HG03378 (cell line): ENCODE measurements around the gene AIFM2.

Experiments
- ATAC-seq: cut with Tn5 transposase; IDR thresholded peaks from one replicate; pipeline ENCODE4 v1.9.1; 2021; ENCODE audit warnings: mild to moderate bottlenecking, moderate library complexity; ENCODE audit not compliant: unreplicated experiment

The AIFM2 gene

DNA sequence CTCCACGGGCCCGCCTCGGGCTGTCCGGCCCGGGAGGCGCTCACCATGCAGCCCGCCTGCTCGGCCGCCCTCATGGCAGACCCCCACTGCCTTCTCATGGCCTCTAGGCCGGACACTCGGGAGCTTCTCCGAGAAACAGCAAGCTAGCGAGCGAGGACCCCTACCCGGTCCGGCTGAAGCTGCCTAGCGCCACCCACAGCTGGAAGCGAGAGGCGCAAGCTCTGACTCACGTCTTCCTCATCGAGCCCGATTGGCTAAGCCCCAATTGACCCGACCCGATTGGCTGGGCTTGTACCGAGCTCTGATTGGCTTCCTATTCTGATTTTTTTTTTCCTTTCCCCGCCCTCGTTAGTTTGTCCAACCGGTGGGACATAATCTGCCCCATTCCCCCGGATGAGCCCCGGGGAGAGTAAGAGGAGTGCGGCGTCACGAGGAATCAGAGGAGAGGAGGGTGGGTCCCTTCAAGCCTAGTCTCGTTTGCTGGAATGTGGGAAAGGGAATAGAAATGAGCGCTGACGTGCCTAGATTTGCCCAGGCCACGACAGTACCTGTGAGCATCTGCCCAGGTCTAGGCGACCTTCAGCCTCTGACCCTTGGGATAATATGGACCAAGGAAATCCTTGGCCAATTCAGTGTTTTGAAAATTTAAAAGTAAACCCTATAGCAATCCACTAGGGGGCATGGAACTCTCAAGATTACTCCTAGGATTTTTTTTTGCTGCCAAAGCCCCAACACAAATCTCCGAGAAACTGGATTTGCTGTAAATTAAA is 14.0 kb upstream of the AIFM2 start, which contains the start of gene TYSND1:
TYSND1 (minus strand) TSS at position 212 of the 770 bp plus-strand sequence; CDS start at position 98, 114 bp downstream.
- peak; percentile 91 for ATAC-seq

DNA sequence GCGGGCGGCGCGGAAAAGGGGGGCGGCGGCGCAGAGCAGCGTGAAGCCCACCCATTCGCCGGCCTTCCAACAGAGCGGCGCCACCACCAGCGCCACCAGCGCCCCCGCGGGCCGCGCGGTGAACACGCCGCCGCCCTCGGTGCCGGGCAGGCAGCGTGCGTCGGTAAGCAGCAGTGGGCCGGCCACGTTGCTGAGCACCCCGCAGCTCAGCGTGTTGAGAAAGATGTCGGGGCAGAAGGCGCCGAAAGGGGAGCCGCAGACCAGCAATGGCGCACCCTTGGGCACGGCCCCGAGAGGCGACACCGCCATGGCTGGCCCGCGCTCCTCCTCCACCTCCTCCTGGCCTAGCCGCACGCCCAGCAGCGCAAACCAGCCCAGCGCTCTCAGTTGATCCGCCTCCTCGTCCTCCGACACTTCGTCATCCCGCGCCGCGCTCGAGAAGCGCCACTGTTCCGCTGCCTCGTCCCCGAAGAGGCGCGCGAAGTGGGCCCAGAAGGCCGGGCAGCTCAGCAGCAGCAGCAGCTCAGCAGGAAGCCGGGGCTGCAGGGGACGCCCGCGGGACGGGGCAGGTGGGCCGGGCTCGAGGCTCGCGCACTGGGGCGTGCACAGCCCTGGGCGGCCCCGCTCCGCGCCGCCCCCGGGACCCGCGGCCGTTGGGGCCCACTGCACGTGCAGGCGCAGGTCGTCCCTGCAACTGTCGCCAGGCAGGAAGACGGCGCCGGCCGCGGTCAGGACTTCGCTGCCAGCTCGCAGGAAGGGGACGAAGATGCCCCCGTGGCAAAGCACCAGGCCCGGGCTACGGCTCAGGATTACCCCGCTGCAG is 13.3 kb upstream of the AIFM2 start:
- peak; percentile 35 for ATAC-seq

DNA sequence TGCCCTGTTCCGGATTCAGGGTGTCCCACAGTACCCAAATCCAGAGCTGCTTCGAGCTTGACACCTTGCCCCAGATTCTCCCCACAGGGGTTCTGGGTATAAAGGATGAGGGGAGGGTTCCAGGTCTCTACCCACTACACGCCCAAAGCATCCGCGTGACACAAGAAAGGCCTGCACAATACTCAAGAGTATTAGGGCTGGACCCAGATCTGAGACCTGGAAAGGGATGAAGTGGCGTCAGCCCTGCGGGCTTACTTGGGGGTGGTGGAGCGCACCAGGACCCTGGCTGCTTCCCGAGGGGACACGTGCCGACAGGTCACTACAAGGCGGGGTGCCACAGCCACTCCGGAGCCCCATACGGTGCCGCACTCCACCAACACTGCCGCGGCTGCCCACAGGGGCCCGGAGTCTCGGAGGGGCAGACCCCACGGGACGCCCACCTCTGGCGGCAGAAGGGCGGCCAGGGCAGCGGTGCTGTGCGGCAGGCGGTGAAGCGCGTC is 12.6 kb upstream of the AIFM2 start:
- ATAC-seq, result no peak

DNA sequence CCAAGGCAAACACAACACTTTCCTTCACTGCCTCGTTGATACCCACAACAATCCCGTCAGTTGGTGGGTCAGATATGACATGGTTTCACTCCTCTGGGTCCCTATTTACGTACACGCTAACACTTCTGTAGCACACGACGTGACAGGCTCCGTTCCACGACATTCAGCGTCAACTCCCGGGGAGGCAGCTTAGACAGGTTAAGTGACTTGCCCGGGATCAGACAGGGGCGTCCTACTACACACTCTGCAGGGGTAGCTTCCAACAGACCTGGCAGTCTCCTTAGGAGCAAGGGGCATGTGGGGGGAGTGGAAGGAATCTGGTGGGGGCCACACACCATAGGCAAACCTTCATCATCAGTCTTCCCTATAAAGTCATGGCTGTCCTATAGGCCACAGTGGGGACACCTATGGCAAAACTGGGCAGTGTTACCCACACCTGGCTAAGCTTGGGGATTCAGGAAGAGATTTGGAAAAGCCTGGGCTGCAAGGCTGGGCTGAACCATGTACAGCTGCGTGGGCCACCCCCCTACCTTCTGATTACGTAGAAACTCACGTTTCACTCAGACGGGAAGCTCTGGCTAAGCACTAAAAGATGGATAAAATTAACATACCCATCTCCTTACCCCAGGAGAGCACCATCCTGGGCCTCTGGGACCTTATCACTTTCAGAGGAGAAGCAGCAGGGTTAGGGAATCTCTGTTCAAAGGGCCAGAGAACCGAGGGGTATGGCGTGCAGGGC is 11.9 kb upstream of the AIFM2 start:
- no peak for ATAC-seq

DNA sequence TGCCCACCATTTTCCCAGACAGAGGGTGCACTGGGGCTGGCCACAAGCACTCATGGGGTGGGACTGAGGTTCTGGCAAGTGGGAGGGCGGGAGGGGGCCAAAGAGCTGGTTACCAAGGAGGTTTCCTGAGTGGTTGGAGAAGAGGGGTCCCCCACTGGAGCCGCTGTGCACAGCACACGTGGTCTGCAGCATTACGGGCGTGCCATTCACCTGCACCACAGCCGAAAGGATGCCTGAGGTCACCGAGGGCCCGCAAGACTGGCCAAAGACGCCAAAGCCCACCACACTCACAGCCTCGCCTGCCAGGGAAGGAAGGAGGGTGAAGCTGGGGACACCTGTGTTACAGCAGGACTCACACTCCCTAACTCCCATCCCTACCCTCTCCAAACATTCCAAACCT is 9.9 kb upstream of the AIFM2 start:
- no peak for ATAC-seq

DNA sequence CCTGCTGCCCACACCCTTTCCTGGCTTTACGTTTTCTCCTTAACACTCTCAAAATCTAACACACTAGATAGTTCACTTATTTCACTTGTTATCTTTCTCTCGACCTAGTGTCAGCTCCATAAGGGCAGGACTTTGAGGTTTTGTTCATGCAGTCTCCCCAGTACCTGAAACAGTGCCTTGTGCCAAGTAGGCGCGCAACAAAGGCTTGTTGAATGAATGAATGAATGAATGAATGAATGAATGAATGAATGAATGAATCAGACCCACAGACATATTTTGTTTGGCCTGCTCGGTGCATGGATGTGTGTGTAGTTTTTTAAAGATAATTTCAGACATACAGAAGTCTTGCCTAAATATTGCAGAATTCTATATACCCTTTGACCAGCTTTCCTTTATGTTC is 7.7 kb upstream of the AIFM2 start:
- no peak for ATAC-seq

DNA sequence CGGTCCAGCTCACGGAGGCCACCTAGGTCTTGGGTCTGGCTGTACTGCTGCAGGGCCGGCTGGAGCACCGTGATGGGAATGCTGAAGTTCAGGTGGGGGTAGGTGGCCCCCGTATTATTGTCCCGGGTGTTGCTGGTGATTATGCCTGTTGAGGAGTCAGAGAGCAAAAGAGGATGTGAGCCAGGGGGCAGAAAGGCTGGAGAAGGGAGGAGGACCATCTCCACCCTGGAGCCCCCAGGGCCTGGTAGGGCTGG is 7.3 kb upstream of the AIFM2 start:
- no peak for ATAC-seq

DNA sequence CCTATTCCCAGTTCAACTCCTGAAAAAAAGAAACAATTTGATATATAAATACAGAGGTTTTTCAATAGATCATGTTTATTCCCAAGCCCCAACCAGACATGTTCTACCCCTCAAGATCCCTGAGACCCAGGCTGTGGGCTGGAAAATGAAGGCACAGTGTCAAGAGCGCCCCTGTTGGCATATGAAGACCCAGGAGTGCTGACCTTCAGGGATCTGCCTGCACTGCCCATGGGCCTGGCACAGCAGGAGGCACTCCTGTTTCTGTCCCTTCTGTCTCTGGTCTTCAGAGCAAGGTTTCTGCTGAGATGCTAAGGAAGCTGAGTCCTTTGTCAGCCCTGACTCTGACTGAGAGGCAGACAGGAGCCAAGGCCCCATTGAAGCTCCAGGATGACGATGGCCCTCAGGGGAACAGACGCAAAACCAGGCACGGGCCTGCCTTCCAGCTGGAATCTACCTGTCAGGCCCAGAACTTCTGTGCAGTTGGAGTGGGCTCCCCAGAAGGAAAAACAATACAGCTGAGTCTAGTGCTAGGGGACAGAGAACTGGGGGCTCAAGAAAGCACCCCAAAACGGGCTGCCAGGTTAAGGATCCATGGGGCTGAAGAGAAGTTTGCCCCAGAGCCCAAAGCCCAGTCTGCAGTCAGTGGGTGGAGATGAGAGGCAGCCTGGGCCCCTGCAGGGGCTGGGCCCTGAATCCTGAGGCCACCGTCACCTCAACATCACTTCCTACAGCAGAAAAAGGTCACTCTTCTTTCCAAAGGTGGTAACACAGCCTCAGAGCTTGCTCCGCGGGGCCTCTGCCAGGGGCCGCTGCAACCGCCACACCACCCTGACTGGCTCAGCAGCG is 6.7 kb upstream of the AIFM2 start:
- no peak for ATAC-seq

DNA sequence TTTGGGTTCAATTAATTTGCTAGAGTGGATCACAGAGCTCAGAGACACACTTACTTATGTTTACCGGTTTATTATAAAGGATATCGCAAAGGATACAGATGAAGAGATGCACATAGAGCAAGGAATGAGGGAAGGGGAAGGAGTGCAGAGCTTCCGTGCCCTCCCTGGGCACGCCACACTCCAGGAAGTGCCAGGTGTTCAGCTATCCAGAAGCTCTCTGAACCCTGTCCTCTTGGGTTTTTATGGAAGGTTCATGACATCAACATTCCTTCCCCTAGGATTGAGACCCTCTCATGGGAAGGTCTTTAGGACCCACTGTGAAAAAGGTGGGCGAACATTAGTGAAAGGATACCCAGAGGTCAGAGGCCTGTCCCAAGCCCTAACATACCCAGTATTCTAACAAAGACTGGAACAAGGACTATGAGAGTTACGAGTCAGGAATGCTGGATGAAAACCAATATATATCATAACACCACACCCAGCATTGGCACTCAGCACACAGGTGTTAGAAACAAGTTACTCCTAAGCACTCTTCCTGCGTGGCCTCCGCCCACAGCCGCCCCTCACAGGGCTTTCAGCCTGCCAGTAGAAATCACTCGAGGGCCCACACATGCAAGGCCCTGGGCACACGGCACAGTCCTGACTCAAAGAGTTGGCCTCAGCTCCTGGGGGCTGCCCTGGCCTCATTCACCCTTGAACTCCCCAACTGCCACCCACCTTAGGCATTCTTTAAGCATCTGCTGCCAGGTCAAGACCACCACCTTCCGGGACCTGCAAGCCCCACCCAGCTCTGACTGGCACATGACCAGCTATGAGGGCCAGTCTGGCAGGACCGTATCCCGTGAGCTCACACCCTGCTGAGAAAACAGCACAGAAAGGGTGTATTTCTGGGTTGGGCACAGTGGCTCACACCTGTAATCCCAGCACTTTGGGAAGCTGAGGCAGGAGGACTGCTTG is 5.6 kb upstream of the AIFM2 start:
- ATAC-seq, result no peak

DNA sequence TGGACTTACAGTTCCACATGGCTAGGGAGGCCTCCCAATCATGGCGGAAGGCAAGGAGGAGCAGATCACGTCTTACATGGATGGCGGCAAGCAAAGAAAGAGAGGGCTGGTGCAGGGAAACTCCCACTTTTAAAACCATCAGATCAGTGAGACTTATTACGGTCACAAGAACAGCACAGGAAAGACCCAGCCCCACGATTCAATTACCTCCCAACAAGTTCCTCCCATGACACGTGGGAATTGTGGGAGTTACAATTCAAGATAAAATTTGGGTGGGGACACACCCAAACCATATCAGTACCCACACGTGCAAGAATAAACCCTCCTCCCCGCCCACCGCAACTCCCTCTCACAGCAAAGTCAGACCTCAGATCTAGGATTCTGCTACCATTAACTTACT is 4.5 kb upstream of the AIFM2 start:
- ATAC-seq, result no peak

DNA sequence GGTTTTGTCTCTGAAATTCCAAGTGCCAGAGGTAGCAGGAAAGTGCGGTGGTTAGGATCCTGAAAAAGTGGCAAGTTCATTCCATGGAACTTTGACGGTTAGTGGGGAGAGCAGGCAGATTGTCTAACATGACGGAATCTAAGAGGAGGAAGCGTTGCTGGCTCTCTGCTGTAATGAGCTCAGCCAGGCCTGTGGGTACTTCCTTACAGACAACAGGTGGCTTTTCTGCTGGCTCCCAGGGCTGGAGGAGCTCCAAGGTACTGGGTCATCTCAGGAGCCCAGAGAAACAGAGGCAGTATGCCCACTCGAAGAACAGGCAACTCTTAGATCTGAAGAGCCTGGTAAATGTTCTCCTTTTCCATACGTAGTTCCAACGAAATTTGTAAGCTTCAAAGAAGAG is 3.1 kb upstream of the AIFM2 start:
- ATAC-seq, result no peak

DNA sequence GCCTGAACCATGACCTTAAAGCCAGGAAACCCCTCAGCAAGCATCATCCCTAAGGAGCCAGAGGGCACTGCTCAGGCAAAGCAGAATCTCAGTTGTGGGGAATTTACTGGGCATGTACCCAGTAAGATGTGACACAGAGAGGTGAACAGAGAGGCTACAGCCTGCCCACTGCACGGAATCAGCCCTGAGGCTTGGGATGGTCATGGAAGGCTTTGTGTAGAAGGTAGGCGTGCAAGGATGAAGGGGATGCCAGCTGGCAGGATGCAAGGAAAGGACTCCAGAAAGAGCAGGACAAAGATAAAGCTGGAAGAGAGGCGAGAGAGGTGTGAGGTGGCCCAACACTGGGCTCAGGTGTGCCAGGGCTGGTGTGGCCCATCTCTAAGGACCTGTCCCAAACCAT is 2.4 kb upstream of the AIFM2 start:
- ATAC-seq, result no peak

DNA sequence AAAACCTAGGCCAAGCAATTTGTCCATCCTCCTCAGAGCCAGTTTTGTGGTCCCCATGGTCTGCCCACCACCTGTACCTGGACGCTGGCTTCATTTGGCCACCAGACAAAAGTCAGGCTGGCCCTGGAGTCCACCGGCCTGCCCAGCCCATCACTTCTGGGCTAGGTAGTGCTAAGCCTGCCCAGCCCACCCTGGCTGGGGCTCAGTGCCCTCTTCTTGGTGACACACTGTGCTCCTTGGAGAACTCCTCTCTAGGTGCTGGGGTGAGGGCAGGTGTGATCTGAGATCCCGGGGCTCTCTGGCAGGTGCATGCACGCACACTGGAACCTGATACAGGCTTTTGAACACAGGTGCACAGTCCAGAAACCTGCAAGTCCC is 1.1 kb downstream of the AIFM2 start:
- no peak for ATAC-seq

DNA sequence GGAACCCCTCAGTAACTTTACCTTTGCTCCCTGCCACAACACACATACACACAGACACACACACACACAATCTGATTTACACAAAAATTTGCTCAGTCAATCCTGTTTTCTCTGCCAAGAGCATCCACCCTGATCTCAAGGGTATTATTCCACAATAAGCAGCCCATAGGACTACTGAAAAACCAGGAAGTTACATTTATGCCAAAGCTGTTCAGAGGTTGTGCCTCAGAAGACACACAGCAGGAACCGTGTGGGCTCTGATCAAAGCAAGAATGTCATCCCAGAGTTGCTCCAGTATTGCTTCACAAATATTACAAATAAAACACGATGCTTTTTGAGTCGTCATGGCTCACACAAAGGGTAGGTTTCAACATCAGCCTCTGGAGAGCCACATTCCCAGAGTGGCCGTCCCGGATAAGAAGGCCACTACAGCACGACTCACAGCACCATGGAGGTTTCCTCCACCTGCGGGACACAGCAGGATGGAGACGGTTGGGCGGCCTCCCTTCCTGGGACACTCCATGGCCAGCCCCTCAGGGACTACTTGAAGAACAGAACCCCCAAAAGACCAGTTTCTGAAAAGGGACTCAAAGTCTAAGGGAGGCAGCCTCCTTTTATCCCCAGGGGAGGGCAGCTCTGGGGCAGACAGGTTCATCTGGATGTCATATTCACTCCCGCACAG is 1.6 kb downstream of the AIFM2 start:
- no peak for ATAC-seq

DNA sequence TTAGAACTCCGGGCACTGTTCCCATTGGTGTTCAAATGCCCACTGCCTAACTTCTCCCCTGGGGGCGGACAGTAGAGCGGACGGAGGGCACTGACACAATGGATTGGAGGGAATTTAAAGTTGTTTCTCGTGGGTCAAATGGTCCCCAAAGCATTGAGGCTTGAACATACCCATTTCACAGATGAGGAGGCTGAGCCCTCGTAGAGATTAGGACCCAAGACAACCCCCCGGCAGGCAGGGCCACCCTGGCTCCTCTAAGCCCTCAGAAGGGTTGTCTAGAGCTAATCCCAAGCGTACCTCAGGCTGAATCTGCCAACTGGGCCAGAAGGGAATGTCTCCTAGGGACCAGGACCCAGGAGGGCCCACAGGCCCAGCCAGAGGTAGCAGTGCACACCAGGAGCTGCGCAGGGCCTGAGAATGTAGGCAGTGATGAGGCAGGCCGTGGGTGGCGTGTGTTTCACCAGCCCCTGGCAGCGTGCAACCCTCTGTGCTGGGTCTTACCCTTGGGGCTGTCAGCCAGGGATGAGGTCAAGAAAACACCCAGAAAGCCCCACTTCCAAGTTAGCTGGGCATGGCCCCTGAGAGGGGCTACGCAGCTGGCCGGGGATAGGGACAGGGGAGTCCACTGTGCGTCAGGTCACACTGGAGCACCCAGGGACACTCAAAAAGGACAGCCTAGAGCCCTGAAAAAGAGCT is 5.8 kb downstream of the AIFM2 start:
- no peak for ATAC-seq

DNA sequence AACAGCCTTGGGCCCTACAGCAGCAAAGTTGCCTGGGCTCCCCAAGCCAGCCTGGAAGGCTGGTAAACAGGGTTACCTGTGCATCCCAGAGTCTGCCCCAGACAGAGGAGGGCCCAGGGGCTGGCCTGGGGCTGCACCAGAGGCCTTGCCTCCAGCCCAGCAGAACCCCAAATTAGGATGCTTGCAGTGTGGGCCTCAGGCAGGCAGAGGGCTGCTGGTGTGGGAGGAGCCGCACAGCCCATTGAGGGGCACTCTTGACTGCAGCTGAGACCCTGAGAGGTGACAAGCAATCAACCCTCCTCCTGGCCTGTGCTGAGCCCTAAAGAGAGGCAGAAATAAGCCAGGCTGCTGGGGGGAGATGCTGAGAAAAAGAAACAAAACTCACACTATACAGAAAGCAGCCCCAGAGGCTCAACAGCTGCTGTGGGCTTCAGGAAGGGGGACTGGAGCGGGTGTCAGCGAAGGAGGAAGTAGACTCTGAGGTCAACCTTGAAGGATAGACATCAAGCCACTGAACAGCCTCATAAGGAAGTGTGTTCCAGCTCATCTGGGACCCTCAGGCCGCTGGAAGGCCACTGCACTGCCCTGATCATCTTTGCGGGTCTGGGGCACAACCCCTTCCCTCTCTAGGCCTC is 6.6 kb downstream of the AIFM2 start:
- no peak for ATAC-seq

DNA sequence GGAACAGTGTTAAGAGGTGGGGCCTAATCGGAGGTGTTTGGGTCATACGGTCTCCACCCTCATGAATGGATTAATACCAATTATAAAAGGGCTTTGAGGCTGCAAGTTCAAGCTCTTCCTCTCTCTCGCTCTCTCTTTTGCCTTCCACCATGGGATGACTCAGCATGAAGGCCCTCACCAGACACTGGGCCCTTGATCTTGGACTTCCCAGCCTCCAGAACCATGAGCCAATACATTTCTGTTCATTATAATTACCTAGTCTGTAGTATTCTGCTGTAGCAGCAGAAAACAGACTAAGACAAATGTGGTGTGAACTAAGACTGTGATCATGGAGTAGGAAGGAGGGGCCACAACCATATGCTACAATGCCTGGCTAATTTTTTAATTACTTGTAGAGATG is 7.7 kb downstream of the AIFM2 start:
- no peak for ATAC-seq

DNA sequence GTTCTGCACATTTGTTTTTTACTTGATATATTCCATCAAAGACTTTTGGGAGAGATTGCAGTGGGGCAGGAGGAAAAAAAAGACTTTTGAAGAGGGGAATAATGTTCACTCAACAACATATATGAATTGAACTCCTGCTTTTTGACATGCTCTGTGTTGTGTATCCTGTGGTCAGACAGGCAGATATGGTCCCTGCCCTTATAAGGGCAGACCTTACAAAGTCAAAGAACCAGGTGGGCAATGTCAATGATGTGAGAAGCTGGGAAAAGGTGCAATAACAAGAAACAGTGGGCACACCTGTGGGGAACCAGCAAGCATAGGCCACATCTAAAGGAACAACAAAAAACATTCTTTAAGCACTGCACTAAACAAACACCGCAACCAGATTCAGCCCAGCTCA is 8.2 kb downstream of the AIFM2 start:
- ATAC-seq, result no peak
